Tibial nerve (tissue), 4 donors: ENCODE results near the gene ASTN2. TPM values are rescaled to one million over a fixed set of nuclear protein-coding genes. Genes with fewer than 3 reads are reported as not detected.

Source experiments
- DNase-seq, 2 donors: peaks; one replicate each; pipeline ENCODE4 v3.0.0-alpha.2; 2019; ENCODE audit warnings: low spot score in 2 of 2
- H3K27ac ChIP-seq, 4 donors: fragments of 200-600 bp; sonication (generic) in 3 of 4; one replicate each; pipeline ENCODE4 v1.5.1; 2017 to 2019; ENCODE audit warnings: mild to moderate bottlenecking in 1 of 4
- H3K27me3 ChIP-seq, 2 donors: fragments of 200-600 bp; sonication (generic) in 1 of 2; one replicate each; pipeline versions ENCODE4 v1.5.1 to v1.6.0; 2017 to 2019
- H3K36me3 ChIP-seq, 3 donors: fragments of 200-600 bp; sonication (generic); one replicate each; pipeline ENCODE4 v1.5.1; 2018 to 2019
- H3K4me1 ChIP-seq, 4 donors: fragments of 200-600 bp; sonication (generic) in 3 of 4; one replicate each; pipeline ENCODE4 v1.5.1; 2017 to 2019
- H3K4me3 ChIP-seq, 4 donors: fragments of 200-600 bp; sonication (generic) in 3 of 4; one replicate each; pipeline ENCODE4 v1.5.1; 2017 to 2019; ENCODE audit warnings: mild to moderate bottlenecking in 1 of 4, moderate library complexity in 1 of 4
- H3K9me3 ChIP-seq, 4 donors: fragments of 200-600 bp; sonication (generic) in 3 of 4; one replicate each; pipeline ENCODE4 v1.5.1; 2017 to 2019
- CTCF ChIP-seq, 5 experiments: fragments of 200-600 bp in 3 of 5; fragments of 450-650 bp in 2 of 5; sonication (generic) in 3 of 5; IDR thresholded peaks; one replicate each; pipeline ENCODE4 v1.5.1; 2016 to 2019; ENCODE audit warnings: antibody characterized with exemption in 5 of 5, mild to moderate bottlenecking in 3 of 5, moderate library complexity in 2 of 5
- EP300 ChIP-seq, 2 donors: sonication (generic); formaldehyde crosslinking; IDR thresholded peaks; one replicate each; pipeline ENCODE4 v1.6.1; 2017; ENCODE audit warnings: antibody characterized with exemption in 2 of 2, mild to moderate bottlenecking in 1 of 2
- POLR2A ChIP-seq, 2 donors: fragments of 450-650 bp; IDR thresholded peaks; one replicate each; pipeline ENCODE4 v1.6.1; 2017; ENCODE audit warnings: antibody characterized with exemption in 2 of 2, mild to moderate bottlenecking in 2 of 2, moderate library complexity in 2 of 2
- WGBS, 2 donors: methylation state at CpG; one replicate each; pipeline ENCODE4 v1.1.5; 2018; 5-methylcytosine and 5-hydroxymethylcytosine counted together
- total RNA-seq, 4 donors: library from RNA; depleted of rRNA; stranded (reverse); fragments of >200 nt; gene quantifications; one replicate each; pipeline ENCODE4 v1.1.0, GENCODE V29; 2016

The ASTN2 gene
- total RNA-seq, 4 donors from 2014 or later = 9.0 to 14.9 (median 12.3) TPM

- no peaks in the 10 kb centered on the region for H3K4me1 ChIP-seq
- peaks cover 0 to 33% (median 9%) of the 10 kb centered on the region in 4 donors for H3K9me3 ChIP-seq
- no peak overlapping the region for H3K4me3 ChIP-seq
- DNase-seq = no peak
- TF ChIP-seq CTCF (IDR thresholded peaks at IDR 0.05) (no peak), EP300 (IDR thresholded peaks at IDR 0.05) (no peak), POLR2A (IDR thresholded peaks at IDR 0.05) (no peak)
- 89 to 100% methylated on average over 1 of the region's 1 CpG for WGBS, 2 donors
- H3K36me3 ChIP-seq = peaks cover 0 to 29% (median 0%) of the 10 kb centered on the region in 3 donors
- H3K27ac ChIP-seq = no peak overlapping the region
- no peaks in the 10 kb centered on the region for H3K27me3 ChIP-seq
These were observed 826.9 kb downstream of the ASTN2 start for GRCh38 chr9:116587919-116588318.

GRCh38 chr9:116585896-116586295 lies 829.0 kb downstream of the ASTN2 start:
- TF ChIP-seq EP300 (IDR thresholded peaks at IDR 0.05) = no peak
- no peak for TF ChIP-seq POLR2A (IDR thresholded peaks at IDR 0.05)
- no peak for TF ChIP-seq CTCF (IDR thresholded peaks at IDR 0.05)
- 91 to 97% methylated on average over 1 of the region's 1 CpG for WGBS, 2 donors
- no peak for DNase-seq

GRCh38 chr9:116585204-116585603 lies 829.7 kb downstream of the ASTN2 start:
- Histone ChIP-seq H3K4me1 (peaks cover 0 to 14% (median 2%) of the 10 kb centered on the region in 4 donors), H3K4me3 (no peak overlapping the region), H3K27ac (no peak overlapping the region), H3K36me3 (peaks cover 0 to 19% (median 0%) of the 10 kb centered on the region in 3 donors), H3K27me3 (no peaks in the 10 kb centered on the region), H3K9me3 (peaks cover 0 to 29% (median 9%) of the 10 kb centered on the region in 4 donors)
- TF ChIP-seq CTCF (IDR thresholded peaks at IDR 0.05) = no peak
- TF ChIP-seq POLR2A (IDR thresholded peaks at IDR 0.05) = no peak
- TF ChIP-seq EP300 (IDR thresholded peaks at IDR 0.05) = no peak
- DNase-seq = no peak

More at GRCh38 chr9:116585896-116586295, 829.0 kb downstream of the ASTN2 start:
- Histone ChIP-seq H3K4me3 (no peak overlapping the region), H3K4me1 (peaks cover 0 to 7% (median 0%) of the 10 kb centered on the region in 4 donors), H3K27me3 (no peaks in the 10 kb centered on the region), H3K36me3 (peaks cover 0 to 26% (median 0%) of the 10 kb centered on the region in 3 donors), H3K9me3 (peaks cover 0 to 33% (median 9%) of the 10 kb centered on the region in 4 donors), H3K27ac (no peak overlapping the region)

- WGBS, 2 donors = 22 to 23% methylated on average over 1 of the region's 1 CpG
- Histone ChIP-seq H3K27me3 (no peaks in the 10 kb centered on the region), H3K36me3 (no peaks in the 10 kb centered on the region), H3K4me3 (no peak overlapping the region), H3K27ac (no peak overlapping the region), H3K9me3 (no peaks in the 10 kb centered on the region), H3K4me1 (peaks cover 0 to 16% (median 2%) of the 10 kb centered on the region in 4 donors)
- TF ChIP-seq EP300 (IDR thresholded peaks at IDR 0.05) (peak in 1 of 2 donors; percentile 19), CTCF (IDR thresholded peaks at IDR 0.05) (no peak)
- peak in 1 of 2 donors; percentile 48 for DNase-seq
These were observed 834.0 kb downstream of the ASTN2 start for GRCh38 chr9:116580853-116581252.

- H3K27ac ChIP-seq = no peak overlapping the region
- no peaks in the 10 kb centered on the region for H3K9me3 ChIP-seq
- no peak overlapping the region for H3K4me3 ChIP-seq
- peaks cover 0 to 27% (median 9%) of the 10 kb centered on the region in 4 donors for H3K4me1 ChIP-seq
- no peak for DNase-seq
- H3K36me3 ChIP-seq = no peaks in the 10 kb centered on the region
- WGBS, 2 donors = 72 to 90% methylated on average over 4 of the region's 4 CpGs
- no peaks in the 10 kb centered on the region for H3K27me3 ChIP-seq
- no peak for TF ChIP-seq CTCF (IDR thresholded peaks at IDR 0.05)
These were observed 838.5 kb downstream of the ASTN2 start for GRCh38 chr9:116576386-116576785.
